GM19193 (cell line): Measurements from ENCODE around the gene PLEKHN1.

Experiments
- POLR2A ChIP-seq: IDR thresholded peaks from 4 replicates; pipeline ENCODE4 v1.6.1; 2011; ENCODE audit not compliant: insufficient read depth, insufficient read length; ENCODE audit errors: extremely low read depth

The PLEKHN1 gene

GRCh38 chr1:973459-974292 is 7.4 kb downstream of the PLEKHN1 start:
- TF ChIP-seq POLR2A, result no peak

GRCh38 chr1:974293-974640 is 8.0 kb downstream of the PLEKHN1 start:
- TF ChIP-seq POLR2A, result no peak

- no peak for TF ChIP-seq POLR2A
Measured at GRCh38 chr1:974687-975328, 8.5 kb downstream of the PLEKHN1 start.

GRCh38 chr1:975365-975764 is 9.1 kb downstream of the PLEKHN1 start:
- no peak for TF ChIP-seq POLR2A

- no peak for TF ChIP-seq POLR2A
Measured at GRCh38 chr1:975896-976683, 9.8 kb downstream of the PLEKHN1 start.

GRCh38 chr1:978069-978834 is 12.0 kb downstream of the PLEKHN1 start:
- TF ChIP-seq POLR2A, result no peak

GRCh38 chr1:978835-979743 is 12.8 kb downstream of the PLEKHN1 start:
- TF ChIP-seq POLR2A, result no peak

GRCh38 chr1:979744-980072 is 13.4 kb downstream of the PLEKHN1 start:
- TF ChIP-seq POLR2A, result no peak

- no peak for TF ChIP-seq POLR2A
Measured at GRCh38 chr1:980137-980571, 13.9 kb downstream of the PLEKHN1 start.

GRCh38 chr1:980602-981395 is 14.5 kb downstream of the PLEKHN1 start:
- TF ChIP-seq POLR2A, result no peak

- no peak for TF ChIP-seq POLR2A
Measured at GRCh38 chr1:981491-981954, 15.2 kb downstream of the PLEKHN1 start.

- TF ChIP-seq POLR2A, result no peak
Measured at GRCh38 chr1:981955-982558, 15.8 kb downstream of the PLEKHN1 start, which contains the start of gene PERM1. TSS of gene PERM1 (minus strand) at chr1:982093. CDS start at chr1:981029, 1,064 bp downstream.
